Measurements from ENCODE around the gene SMG6. TPM values are rescaled to one million over a fixed set of nuclear protein-coding genes. Genes with fewer than 3 reads are reported as not detected.

SMG6 gene
- total and polyA plus RNA-seq, 2 of the 13 experiments (the other 11 are each of a cell fraction or from before 2014, with no cell fraction given), result 4.6 to 14.6 TPM

GRCh38 chr17:2227025-2227699 lies 76.4 kb downstream of the SMG6 start:
- Histone ChIP-seq H3K4me2 (ENCODE audit: low read depth, low read length) (no peak overlapping the region), H3K27ac (ENCODE audit: extremely low read length, insufficient read depth, low read length) (no peak overlapping the region), H3K36me3 (replicated peaks in 1 of 2; ENCODE audit: control insufficient read depth in 1 of 2, insufficient read depth in 2 of 2, low read length in 2 of 2) (peaks cover 3 to 12% of the 10 kb centered on the region in 2 experiments; a peak in 2 of 5 replicates), H4K20me1 (ENCODE audit: insufficient read depth, low read length) (no peaks in the 10 kb centered on the region), H3K4me3 (replicated peaks in 1 of 3; ENCODE audit: insufficient read depth in 1 of 3, low read depth in 2 of 3, low read length in 3 of 3) (no peak overlapping the region), H2AFZ (ENCODE audit: low read length) (no peak overlapping the region), H3K27me3 (ENCODE audit: control insufficient read depth in 1 of 2, insufficient read depth in 2 of 2, low read length in 2 of 2) (no peaks in the 10 kb centered on the region), H3K9ac (ENCODE audit: insufficient read depth, low read depth, low read length) (no peak overlapping the region), H3K79me2 (ENCODE audit: insufficient read depth, low read length) (no peaks in the 10 kb centered on the region), H3K9me3 (ENCODE audit: low read length) (no peaks in the 10 kb centered on the region), H3K4me1 (ENCODE audit: insufficient read depth, low read length) (peaks cover 24% of the 10 kb centered on the region)
- WGBS (ENCODE audit: low lambda C conversion rate), result 94% methylated on average over 6 of the region's 6 CpGs
- ATAC-seq, result no peak
- in situ Hi-C loops (cut with HindIII; ENCODE audit: extremely low pct_ligation_motif_present, low pct_unique_long_range_greater_than_20kb) (loop anchor here (25.0 kb wide), 1 partner anchor 315 kb away; no protein-coding TSS in a partner anchor), intact Hi-C loops (cut with micrococcal nuclease; ENCODE audit: unreplicated experiment) (no loop called here)
- ChIA-PET CTCF (ENCODE audit: low intra/inter-chr PET ratio, low total read pairs) (no interaction called here), POLR2A (no interaction called here)
- no peak for DNase-seq (ENCODE audit: low spot score)
- no TSS peak for BruUV-seq (replicated peaks)
- no peak for FAIRE-seq
- TF ChIP-seq GFI1 (CRISPR knock-in tag; IDR thresholded peaks at IDR 0.05; ENCODE audit: borderline replicate concordance) (no peak), SMARCC2 (IDR thresholded peaks at IDR 0.05) (no peak), NFKBIZ (CRISPR knock-in tag; IDR thresholded peaks at IDR 0.05) (no peak), ZNF550 (CRISPR knock-in tag; IDR thresholded peaks at IDR 0.05; ENCODE audit: borderline replicate concordance) (no peak), MED8 (CRISPR knock-in tag; IDR thresholded peaks at IDR 0.05; ENCODE audit: insufficient replicate concordance) (no peak), ZNF12 (CRISPR knock-in tag; IDR thresholded peaks at IDR 0.05) (no peak), CREB3 (CRISPR knock-in tag; IDR thresholded peaks at IDR 0.05) (no peak), HES4 (CRISPR knock-in tag; IDR thresholded peaks at IDR 0.05; ENCODE audit: borderline replicate concordance) (no peak), ZNF687 (CRISPR knock-in tag; IDR thresholded peaks at IDR 0.05) (no peak), ZNF329 (CRISPR knock-in tag; IDR thresholded peaks at IDR 0.05; ENCODE audit: low read depth) (no peak), PAWR (CRISPR knock-in tag; IDR thresholded peaks at IDR 0.05; ENCODE audit: borderline replicate concordance) (no peak), MTA3 (CRISPR knock-in tag; IDR thresholded peaks at IDR 0.05) (no peak)
- TF ChIP-seq, protein P1, sequence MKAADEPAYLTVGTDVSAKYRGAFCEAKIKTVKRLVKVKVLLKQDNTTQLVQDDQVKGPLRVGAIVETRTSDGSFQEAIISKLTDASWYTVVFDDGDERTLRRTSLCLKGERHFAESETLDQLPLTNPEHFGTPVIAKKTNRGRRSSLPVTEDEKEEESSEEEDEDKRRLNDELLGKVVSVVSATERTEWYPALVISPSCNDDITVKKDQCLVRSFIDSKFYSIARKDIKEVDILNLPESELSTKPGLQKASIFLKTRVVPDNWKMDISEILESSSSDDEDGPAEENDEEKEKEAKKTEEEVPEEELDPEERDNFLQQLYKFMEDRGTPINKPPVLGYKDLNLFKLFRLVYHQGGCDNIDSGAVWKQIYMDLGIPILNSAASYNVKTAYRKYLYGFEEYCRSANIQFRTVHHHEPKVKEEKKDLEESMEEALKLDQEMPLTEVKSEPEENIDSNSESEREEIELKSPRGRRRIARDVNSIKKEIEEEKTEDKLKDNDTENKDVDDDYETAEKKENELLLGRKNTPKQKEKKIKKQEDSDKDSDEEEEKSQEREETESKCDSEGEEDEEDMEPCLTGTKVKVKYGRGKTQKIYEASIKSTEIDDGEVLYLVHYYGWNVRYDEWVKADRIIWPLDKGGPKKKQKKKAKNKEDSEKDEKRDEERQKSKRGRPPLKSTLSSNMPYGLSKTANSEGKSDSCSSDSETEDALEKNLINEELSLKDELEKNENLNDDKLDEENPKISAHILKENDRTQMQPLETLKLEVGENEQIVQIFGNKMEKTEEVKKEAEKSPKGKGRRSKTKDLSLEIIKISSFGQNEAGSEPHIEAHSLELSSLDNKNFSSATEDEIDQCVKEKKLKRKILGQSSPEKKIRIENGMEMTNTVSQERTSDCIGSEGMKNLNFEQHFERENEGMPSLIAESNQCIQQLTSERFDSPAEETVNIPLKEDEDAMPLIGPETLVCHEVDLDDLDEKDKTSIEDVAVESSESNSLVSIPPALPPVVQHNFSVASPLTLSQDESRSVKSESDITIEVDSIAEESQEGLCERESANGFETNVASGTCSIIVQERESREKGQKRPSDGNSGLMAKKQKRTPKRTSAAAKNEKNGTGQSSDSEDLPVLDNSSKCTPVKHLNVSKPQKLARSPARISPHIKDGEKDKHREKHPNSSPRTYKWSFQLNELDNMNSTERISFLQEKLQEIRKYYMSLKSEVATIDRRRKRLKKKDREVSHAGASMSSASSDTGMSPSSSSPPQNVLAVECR (CRISPR knock-in tag; IDR thresholded peaks at IDR 0.05; ENCODE audit: borderline replicate concordance), result no peak
- TF ChIP-seq, protein P2, sequence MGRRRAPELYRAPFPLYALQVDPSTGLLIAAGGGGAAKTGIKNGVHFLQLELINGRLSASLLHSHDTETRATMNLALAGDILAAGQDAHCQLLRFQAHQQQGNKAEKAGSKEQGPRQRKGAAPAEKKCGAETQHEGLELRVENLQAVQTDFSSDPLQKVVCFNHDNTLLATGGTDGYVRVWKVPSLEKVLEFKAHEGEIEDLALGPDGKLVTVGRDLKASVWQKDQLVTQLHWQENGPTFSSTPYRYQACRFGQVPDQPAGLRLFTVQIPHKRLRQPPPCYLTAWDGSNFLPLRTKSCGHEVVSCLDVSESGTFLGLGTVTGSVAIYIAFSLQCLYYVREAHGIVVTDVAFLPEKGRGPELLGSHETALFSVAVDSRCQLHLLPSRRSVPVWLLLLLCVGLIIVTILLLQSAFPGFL (CRISPR knock-in tag; IDR thresholded peaks at IDR 0.05), result no peak

Measured in HepG2 (cell line).